ENCODE results near the gene PTGER3.

PTGER3 gene

DNA sequence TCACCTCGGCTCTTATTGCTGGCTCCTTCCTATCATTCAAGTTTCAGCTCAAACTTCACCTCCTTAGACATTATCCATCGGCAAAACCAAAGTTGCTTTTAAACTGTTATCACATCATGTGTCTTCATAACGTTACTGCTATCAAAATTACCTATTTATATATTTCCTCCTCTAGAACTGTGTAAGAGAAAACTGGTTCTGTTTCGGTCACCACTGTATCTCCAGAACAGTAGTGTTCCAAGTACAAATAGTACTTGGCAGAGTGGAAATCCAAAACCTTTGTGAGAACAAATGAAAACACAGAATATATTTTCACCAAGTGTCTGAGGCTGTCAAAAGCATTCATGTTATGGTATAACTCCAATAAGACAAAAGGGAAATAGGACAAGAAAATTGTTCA, 24.1 kb upstream of the PTGER3 start:
- TF ChIP-seq TEAD4 (IDR thresholded peaks at IDR 0.05) (no peak), NFIC (IDR thresholded peaks at IDR 0.05) (no peak), EGR1 (IDR thresholded peaks at IDR 0.05) (no peak)
- TF ChIP-seq, protein P1, sequence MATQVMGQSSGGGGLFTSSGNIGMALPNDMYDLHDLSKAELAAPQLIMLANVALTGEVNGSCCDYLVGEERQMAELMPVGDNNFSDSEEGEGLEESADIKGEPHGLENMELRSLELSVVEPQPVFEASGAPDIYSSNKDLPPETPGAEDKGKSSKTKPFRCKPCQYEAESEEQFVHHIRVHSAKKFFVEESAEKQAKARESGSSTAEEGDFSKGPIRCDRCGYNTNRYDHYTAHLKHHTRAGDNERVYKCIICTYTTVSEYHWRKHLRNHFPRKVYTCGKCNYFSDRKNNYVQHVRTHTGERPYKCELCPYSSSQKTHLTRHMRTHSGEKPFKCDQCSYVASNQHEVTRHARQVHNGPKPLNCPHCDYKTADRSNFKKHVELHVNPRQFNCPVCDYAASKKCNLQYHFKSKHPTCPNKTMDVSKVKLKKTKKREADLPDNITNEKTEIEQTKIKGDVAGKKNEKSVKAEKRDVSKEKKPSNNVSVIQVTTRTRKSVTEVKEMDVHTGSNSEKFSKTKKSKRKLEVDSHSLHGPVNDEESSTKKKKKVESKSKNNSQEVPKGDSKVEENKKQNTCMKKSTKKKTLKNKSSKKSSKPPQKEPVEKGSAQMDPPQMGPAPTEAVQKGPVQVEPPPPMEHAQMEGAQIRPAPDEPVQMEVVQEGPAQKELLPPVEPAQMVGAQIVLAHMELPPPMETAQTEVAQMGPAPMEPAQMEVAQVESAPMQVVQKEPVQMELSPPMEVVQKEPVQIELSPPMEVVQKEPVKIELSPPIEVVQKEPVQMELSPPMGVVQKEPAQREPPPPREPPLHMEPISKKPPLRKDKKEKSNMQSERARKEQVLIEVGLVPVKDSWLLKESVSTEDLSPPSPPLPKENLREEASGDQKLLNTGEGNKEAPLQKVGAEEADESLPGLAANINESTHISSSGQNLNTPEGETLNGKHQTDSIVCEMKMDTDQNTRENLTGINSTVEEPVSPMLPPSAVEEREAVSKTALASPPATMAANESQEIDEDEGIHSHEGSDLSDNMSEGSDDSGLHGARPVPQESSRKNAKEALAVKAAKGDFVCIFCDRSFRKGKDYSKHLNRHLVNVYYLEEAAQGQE (IDR thresholded peaks at IDR 0.05; ENCODE audit: low read depth): no peak
- TF ChIP-seq, protein P2, sequence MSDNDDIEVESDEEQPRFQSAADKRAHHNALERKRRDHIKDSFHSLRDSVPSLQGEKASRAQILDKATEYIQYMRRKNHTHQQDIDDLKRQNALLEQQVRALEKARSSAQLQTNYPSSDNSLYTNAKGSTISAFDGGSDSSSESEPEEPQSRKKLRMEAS (IDR thresholded peaks at IDR 0.05): no peak

DNA sequence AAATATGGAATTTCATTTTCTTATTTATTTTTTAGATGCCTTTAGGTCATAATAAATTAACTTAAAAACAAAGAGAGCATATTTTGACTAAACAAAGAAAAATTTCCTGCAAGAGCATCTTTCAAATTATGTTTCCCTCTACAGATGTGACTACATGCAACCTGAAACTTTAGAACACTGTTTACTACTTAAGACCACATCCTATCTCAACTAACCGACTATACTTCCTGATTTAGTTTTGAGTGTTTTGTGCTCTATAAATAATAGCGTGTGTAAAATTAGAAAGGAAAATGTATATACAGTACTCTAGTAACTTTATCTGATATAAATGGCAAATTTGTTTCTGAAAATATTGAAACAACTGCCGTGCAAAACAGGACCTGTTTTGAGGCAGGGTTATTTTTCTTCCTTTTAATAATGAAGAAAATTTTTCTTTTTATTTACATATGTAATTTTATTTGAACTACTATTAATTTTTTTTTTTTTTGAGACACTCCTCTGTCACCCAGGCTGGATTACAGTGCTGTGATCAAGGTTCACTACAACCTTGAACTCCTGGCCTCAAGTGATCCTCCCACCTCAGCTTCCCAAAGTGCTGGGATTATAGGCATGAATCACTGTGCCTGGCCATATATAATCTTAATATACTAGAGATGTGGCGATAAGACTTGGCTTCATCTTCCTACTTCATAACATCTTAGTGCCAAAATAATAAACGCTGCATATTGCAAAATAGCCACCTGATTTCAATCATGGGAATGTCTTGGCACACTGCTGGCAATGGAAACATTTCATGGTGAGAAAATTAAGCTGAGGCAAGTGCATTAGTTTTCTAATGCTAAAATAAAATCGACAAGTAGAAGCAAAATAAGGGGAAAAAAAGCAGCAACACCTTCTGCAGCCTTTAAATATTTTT, 21.0 kb upstream of the PTGER3 start:
- TF ChIP-seq CREB1 (IDR thresholded peaks at IDR 0.05; ENCODE audit: low read depth) (no peak), ZBTB7A (IDR thresholded peaks at IDR 0.05; ENCODE audit: low read depth) (no peak), CEBPB (IDR thresholded peaks at IDR 0.05) (no peak), EGR1 (IDR thresholded peaks at IDR 0.05) (no peak), RAD21 (IDR thresholded peaks at IDR 0.05; ENCODE audit: low read depth) (no peak), TAF1 (IDR thresholded peaks at IDR 0.05; ENCODE audit: low read depth) (no peak), TEAD4 (IDR thresholded peaks at IDR 0.05) (no peak), FOXM1 (IDR thresholded peaks at IDR 0.05; ENCODE audit: borderline replicate concordance, low read depth) (no peak), EP300 (IDR thresholded peaks at IDR 0.05; ENCODE audit: borderline replicate concordance) (no peak), YY1 (IDR thresholded peaks at IDR 0.05; ENCODE audit: low read depth) (no peak), TCF12 (IDR thresholded peaks at IDR 0.05; ENCODE audit: low read depth) (no peak)
- TF ChIP-seq, protein P2 (IDR thresholded peaks at IDR 0.05): no peak
- TF ChIP-seq, protein P3, sequence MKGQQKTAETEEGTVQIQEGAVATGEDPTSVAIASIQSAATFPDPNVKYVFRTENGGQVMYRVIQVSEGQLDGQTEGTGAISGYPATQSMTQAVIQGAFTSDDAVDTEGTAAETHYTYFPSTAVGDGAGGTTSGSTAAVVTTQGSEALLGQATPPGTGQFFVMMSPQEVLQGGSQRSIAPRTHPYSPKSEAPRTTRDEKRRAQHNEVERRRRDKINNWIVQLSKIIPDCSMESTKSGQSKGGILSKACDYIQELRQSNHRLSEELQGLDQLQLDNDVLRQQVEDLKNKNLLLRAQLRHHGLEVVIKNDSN (IDR thresholded peaks at IDR 0.05): no peak
- TF ChIP-seq, protein P1 (IDR thresholded peaks at IDR 0.05; ENCODE audit: low read depth): no peak

DNA sequence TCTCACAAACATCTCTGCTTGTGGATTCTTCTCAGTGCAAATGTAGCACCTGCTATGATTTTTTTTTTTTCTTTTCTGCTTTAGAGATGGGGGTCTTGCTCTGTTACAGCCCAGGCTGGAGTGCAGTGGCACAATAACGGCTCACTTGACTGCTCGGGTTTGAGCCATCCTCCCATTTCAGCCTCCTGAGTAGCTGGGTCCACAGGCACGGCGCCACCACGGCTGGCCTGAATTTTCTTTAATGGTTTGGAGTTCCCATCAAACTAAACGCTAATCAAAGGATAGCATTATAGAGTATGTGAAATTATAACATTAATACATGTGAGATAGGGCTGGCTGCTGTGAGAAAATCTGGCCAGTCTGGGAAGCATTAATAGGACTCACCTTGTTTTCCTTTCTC, 7.2 kb upstream of the PTGER3 start:
- TF ChIP-seq TAF1 (IDR thresholded peaks at IDR 0.05; ENCODE audit: low read depth): no peak
- TF ChIP-seq TEAD4 (IDR thresholded peaks at IDR 0.05): no peak
- TF ChIP-seq, protein P1 (IDR thresholded peaks at IDR 0.05; ENCODE audit: low read depth): no peak
- no peak for TF ChIP-seq TCF12 (IDR thresholded peaks at IDR 0.05; ENCODE audit: low read depth)
- no peak for TF ChIP-seq ZBTB7A (IDR thresholded peaks at IDR 0.05; ENCODE audit: low read depth)
- no peak for TF ChIP-seq EGR1 (IDR thresholded peaks at IDR 0.05)
- TF ChIP-seq CREB1 (IDR thresholded peaks at IDR 0.05; ENCODE audit: low read depth): no peak
- no peak for TF ChIP-seq YY1 (IDR thresholded peaks at IDR 0.05; ENCODE audit: low read depth)
- no peak for TF ChIP-seq CEBPB (IDR thresholded peaks at IDR 0.05)
- TF ChIP-seq, protein P3 (IDR thresholded peaks at IDR 0.05): no peak
- TF ChIP-seq EP300 (IDR thresholded peaks at IDR 0.05; ENCODE audit: borderline replicate concordance): no peak
- TF ChIP-seq NFIC (IDR thresholded peaks at IDR 0.05): no peak
- TF ChIP-seq, protein P2 (IDR thresholded peaks at IDR 0.05): no peak

DNA sequence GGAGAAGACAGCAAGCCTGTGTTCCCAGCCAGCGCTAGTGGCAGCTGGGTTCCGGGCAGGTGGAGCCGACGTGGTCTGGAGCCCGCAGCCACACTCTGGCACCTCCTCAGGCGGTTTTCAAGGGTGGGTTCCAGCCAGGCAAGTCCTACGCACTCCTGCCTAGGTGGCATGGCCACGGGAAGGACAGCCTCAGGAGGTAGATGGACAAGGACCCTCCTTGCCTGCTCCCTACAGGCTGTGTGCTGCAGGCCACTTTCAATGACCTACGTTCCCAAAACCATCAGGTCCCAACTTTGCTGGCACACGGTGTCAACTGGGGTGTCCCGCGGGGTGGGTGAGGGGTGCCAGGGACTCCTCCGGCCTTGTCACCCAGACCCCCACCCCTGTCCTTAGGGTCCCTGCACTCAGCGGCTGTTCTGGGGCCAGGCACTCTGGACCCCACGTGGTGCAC, 6.7 kb upstream of the PTGER3 start:
- TF ChIP-seq CEBPB (IDR thresholded peaks at IDR 0.05): no peak
- TF ChIP-seq RAD21 (IDR thresholded peaks at IDR 0.05; ENCODE audit: low read depth): no peak
- TF ChIP-seq, protein P1 (IDR thresholded peaks at IDR 0.05; ENCODE audit: low read depth): no peak
- TF ChIP-seq, protein P3 (IDR thresholded peaks at IDR 0.05): no peak
- TF ChIP-seq ZBTB7A (IDR thresholded peaks at IDR 0.05; ENCODE audit: low read depth): no peak
- TF ChIP-seq TEAD4 (IDR thresholded peaks at IDR 0.05): no peak
- no peak for TF ChIP-seq NFIC (IDR thresholded peaks at IDR 0.05)
- no peak for TF ChIP-seq EP300 (IDR thresholded peaks at IDR 0.05; ENCODE audit: borderline replicate concordance)
- no peak for TF ChIP-seq TCF12 (IDR thresholded peaks at IDR 0.05; ENCODE audit: low read depth)
- no peak for TF ChIP-seq TAF1 (IDR thresholded peaks at IDR 0.05; ENCODE audit: low read depth)
- TF ChIP-seq, protein P2 (IDR thresholded peaks at IDR 0.05): no peak
- TF ChIP-seq YY1 (IDR thresholded peaks at IDR 0.05; ENCODE audit: low read depth): no peak
- TF ChIP-seq FOXM1 (IDR thresholded peaks at IDR 0.05; ENCODE audit: borderline replicate concordance, low read depth): no peak
- no peak for TF ChIP-seq CREB1 (IDR thresholded peaks at IDR 0.05; ENCODE audit: low read depth)
- TF ChIP-seq EGR1 (IDR thresholded peaks at IDR 0.05): no peak

Measured in Ishikawa (cell line).